Measurements from ENCODE around the gene ATP6V1B1. TPM values are rescaled to one million over a fixed set of nuclear protein-coding genes. Genes with fewer than 3 reads are reported as not detected.

The ATP6V1B1 gene
- total RNA-seq, 1 experiment from 2014 or later, result 6.5 TPM

GRCh38 chr2:70985283-70985688, 49.6 kb downstream of the ATP6V1B1 start:
- TF ChIP-seq CTCF (conservative IDR thresholded peaks at IDR 0.05; ENCODE audit: low read depth, low read length), result no peak
- no peak for TF ChIP-seq EZH2 (IDR thresholded peaks at IDR 0.05; ENCODE audit: borderline replicate concordance, low read depth, low read length, poor library complexity, severe bottlenecking)
- intact Hi-C loops (cut with micrococcal nuclease; ENCODE audit: unreplicated experiment), result no loop called here
- Histone ChIP-seq H3K36me3 (ENCODE audit: insufficient read depth, low read length, poor library complexity, severe bottlenecking) (peaks cover 21% of the 10 kb centered on the region), H3K27ac (ENCODE audit: low read depth, low read length, poor library complexity, severe bottlenecking) (no peak overlapping the region), H3K4me3 (ENCODE audit: low read depth, low read length, poor library complexity, severe bottlenecking) (no peak overlapping the region), H3K4me1 (ENCODE audit: insufficient read depth, low read length, poor library complexity, severe bottlenecking) (no peaks in the 10 kb centered on the region), H3K9me3 (ENCODE audit: low read depth, low read length, poor library complexity, severe bottlenecking) (no peaks in the 10 kb centered on the region), H3K27me3 (replicated peaks; ENCODE audit: insufficient read depth, low read depth, low read length, poor library complexity) (no peaks in the 10 kb centered on the region)
- no TSS peak for BruUV-seq (replicated peaks)
- ChIA-PET CTCF (interaction anchor here (1.0 to 1.1 kb wide), 2 partner anchors 8 to 37 kb away, joined by 3 to 5 read pairs; no protein-coding TSS in a partner anchor), POLR2A (ENCODE audit: low non-redundant PET) (no interaction called here)
- DNase-seq (ENCODE audit: low spot score), result no peak

DNA sequence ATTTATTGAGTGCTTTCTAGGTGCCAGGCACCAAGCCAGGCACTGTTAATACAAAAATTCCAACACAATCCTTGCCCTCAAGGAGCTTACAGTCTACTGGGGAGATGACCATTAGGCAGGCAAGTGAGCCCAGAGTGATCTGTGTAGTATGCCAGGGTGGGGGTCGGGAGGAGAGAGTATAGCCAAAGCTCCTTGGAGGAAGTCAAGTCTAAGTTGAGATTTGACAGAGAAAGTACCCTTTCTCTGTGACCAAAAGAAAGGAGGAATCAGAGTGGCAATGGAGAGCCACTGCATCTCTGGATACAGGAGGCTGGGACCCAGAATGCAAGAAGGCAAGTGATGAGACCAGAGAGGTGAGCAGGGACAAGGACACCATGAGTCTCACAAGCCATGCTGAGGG, 50.3 kb downstream of the ATP6V1B1 start:
- no peak for DNase-seq (ENCODE audit: low spot score)
- peaks cover 21% of the 10 kb centered on the region for H3K36me3 ChIP-seq (ENCODE audit: insufficient read depth, low read length, poor library complexity, severe bottlenecking)
- CTCF ChIA-PET, result no interaction called here

GRCh38 chr2:70986499-70987189, 50.9 kb downstream of the ATP6V1B1 start:
- intact Hi-C loops (cut with micrococcal nuclease; ENCODE audit: unreplicated experiment), result no loop called here
- no TSS peak for BruUV-seq (replicated peaks)
- DNase-seq (ENCODE audit: low spot score), result no peak
- no peak overlapping the region for H3K4me3 ChIP-seq (ENCODE audit: low read depth, low read length, poor library complexity, severe bottlenecking)
- ChIA-PET CTCF (no interaction called here), POLR2A (ENCODE audit: low non-redundant PET) (no interaction called here)
- H3K27me3 ChIP-seq (replicated peaks; ENCODE audit: insufficient read depth, low read depth, low read length, poor library complexity), result no peaks in the 10 kb centered on the region
- H3K27ac ChIP-seq (ENCODE audit: low read depth, low read length, poor library complexity, severe bottlenecking), result no peak overlapping the region
- no peaks in the 10 kb centered on the region for H3K4me1 ChIP-seq (ENCODE audit: insufficient read depth, low read length, poor library complexity, severe bottlenecking)
- no peaks in the 10 kb centered on the region for H3K9me3 ChIP-seq (ENCODE audit: low read depth, low read length, poor library complexity, severe bottlenecking)
- H3K36me3 ChIP-seq (ENCODE audit: insufficient read depth, low read length, poor library complexity, severe bottlenecking), result peaks cover 21% of the 10 kb centered on the region
- TF ChIP-seq CTCF (conservative IDR thresholded peaks at IDR 0.05; ENCODE audit: low read depth, low read length) (no peak), EZH2 (IDR thresholded peaks at IDR 0.05; ENCODE audit: borderline replicate concordance, low read depth, low read length, poor library complexity, severe bottlenecking) (no peak)

More for the DNA sequence above, 50.3 kb downstream of the ATP6V1B1 start:
- no peak overlapping the region for H3K27ac ChIP-seq (ENCODE audit: low read depth, low read length, poor library complexity, severe bottlenecking)
- no peaks in the 10 kb centered on the region for H3K27me3 ChIP-seq (replicated peaks; ENCODE audit: insufficient read depth, low read depth, low read length, poor library complexity)
- intact Hi-C loops (cut with micrococcal nuclease; ENCODE audit: unreplicated experiment), result no loop called here
- H3K4me3 ChIP-seq (ENCODE audit: low read depth, low read length, poor library complexity, severe bottlenecking), result no peak overlapping the region
- no peaks in the 10 kb centered on the region for H3K9me3 ChIP-seq (ENCODE audit: low read depth, low read length, poor library complexity, severe bottlenecking)
- no TSS peak for BruUV-seq (replicated peaks)
- H3K4me1 ChIP-seq (ENCODE audit: insufficient read depth, low read length, poor library complexity, severe bottlenecking), result no peaks in the 10 kb centered on the region
- TF ChIP-seq EZH2 (IDR thresholded peaks at IDR 0.05; ENCODE audit: borderline replicate concordance, low read depth, low read length, poor library complexity, severe bottlenecking), result no peak
- TF ChIP-seq CTCF (conservative IDR thresholded peaks at IDR 0.05; ENCODE audit: low read depth, low read length), result no peak
- POLR2A ChIA-PET (ENCODE audit: low non-redundant PET), result no interaction called here

All from A673 (cell line).